GM19099 (cell line): Measurements from ENCODE around the gene CBX2.

ENCODE experiments used
- POLR2A ChIP-seq: IDR thresholded peaks from 3 replicates; pipeline ENCODE4 v1.6.1; 2011; ENCODE audit warnings: low read depth; ENCODE audit not compliant: insufficient read length; ENCODE audit errors: extremely low read depth

The CBX2 gene

DNA sequence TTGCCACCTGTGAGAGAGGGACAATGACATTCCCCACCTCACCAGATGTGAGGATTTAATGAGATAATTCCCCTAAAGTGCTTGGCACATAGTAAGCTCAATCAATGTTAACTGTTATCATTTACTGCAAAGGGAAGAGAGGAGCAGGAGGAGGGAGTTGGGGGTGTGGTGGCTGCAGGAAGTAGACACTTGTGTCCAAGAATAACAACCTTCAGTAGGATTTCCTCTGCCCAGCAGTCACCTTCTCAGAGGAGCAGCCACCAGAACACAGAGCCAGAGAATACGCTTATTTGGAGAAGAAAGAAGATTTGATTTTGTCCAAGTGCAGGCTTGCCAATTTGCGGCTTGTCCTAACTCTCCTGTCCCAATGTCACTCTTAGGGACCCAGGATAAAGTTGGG lies 51.1 kb downstream of the CBX2 start:
- TF ChIP-seq POLR2A = no peak

DNA sequence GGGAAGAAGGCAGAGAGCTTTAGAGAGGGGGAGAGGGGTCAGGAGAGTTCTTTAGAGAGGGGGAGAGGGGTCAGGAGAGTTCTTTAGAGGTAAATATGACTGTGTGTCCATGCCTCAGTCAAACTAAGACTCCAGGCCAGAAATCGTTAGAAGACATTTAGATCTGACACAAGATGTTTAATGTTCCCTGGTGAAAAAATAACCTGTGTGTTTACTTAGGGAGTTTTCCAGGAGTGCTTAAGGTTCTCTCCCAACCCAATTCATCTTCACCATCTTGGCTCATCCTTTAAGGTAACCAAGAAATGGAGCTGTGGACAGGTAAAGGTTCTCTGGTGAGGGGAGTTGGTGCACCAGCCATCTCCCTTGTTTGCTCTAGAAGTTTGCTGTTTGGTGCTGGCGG lies 51.5 kb downstream of the CBX2 start:
- no peak for TF ChIP-seq POLR2A

DNA sequence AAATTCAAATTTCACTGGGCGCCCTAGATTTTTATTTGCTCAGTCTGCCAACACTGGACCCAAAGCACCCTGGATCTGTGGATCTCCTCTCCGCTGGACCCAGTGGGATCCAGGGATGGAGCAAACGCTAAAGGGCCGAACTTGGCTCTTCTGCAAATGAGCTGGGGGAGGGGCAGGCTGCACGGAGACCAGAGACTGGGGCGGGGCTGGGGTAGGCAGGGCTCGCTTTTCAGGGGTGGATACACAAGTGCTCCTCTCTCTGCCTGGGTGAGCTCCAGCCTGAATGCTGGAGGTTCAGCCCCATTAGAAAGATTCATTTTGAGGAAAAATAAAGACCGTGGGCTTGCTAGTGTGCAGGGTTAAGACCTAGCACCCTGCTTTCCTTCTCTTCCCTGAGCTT lies 52.4 kb downstream of the CBX2 start:
- TF ChIP-seq POLR2A = no peak

DNA sequence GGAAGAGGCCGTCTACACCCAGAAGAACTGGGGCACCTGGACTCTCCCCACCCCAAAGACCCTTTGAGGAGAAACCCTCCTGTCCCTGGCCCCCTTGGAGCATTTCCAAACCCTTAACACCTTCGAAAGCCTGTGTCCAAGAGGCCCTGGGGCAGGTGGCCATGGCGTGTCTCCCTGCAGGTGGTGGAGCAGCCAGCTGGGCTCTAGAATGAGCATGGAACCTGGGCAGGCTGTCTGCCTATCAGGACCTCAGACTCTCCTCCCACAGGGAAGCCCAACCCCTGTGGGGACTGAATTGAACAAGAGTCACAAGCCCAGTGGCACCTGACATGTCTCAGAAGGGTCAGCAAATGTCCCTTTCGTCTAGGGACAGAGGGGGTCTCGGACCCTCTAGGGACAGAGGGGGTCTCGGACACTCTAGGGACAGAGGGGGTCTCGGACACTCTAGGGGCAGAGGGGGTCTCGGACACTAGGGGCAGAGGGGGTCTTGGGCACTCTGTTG lies 52.9 kb downstream of the CBX2 start:
- no peak for TF ChIP-seq POLR2A

DNA sequence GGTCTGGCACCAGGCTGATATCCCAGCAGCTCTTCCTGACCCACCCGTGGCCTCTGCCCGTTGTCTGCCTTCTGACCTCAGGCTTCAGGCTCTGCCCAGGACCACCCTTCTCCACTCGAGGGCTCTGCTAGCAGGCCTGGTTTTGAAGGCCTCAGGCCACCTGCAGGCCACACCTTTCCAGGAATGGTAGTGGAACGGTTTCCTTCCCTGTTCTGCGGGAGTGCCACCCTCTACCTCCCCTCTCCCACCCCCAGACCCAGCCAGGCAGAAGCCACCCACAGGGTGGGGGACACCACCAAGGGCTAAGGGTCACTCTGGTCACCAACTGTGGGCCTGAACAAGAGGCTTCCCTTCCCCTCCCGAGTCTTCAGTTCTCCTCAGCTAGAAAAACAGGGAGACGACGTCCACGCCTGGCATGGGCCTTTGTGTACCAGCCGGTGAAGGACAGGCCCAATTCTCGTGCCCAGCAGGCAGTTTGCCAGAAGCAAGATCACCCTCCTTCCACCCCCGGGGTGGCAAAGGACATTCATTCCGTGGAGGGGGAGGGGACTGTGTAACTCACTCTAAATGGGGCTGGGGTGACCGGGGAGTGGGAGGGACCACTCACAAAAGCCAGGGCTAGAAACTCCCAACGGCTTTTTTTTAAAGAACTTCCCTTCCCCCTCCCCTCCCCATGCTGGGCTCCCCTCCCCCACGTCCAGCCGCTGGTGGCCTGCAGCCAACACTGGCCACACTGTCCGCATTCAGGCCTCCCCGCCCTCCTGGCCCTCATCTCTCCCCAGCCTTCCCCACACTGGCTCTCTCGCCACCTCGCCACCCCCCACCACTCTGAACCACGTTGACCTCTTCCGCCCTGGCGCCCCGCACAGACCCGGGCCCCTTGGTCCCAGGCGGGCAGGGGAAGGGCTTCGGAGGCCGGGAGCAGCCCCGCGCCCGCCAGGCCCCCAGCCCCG lies 53.6 kb downstream of the CBX2 start:
- no peak for TF ChIP-seq POLR2A

DNA sequence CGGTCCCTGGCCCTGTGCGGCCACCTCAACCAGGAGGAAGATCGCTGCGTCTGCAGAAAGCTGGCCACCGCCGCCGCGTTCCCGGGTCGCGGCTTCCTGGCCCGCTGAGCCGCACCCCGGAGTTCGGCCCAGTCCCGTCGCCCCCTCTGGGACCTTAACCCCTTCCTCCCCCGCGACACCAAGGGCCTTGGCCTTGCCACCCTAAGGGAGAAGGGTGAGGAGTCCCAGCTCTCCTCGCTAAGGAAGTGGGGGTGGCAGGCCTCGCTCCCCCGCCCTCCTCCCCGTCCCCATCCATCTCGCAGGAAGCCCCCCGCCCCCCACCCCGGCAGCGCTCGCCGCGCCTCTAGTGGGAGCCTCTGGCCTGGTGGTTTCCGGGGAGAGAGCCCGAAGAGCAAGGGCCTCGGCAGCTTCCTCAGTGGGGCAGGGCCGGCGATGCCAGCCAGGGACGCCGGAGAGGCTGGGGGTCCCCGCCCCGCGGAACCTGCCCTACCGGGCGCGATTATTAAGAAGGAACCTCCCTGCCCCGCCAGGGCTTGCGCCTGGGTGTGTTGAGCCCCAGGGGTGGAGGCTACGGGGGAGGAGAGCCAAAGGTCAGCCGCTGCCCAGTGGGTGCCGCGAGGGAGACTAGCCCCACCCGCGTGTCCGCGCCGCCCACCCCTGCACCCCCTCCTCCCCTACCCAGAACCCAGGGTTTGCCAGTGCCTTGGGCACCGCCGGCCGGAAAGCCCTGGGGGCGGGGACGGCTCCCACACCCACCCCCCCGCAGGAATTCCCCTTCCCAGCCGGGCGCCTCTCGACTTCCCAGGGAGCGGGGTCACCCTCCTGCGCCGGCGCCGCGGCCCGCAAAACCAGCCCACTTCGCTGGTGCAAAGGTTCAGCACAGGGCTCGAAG lies 54.5 kb downstream of the CBX2 start:
- TF ChIP-seq POLR2A = no peak

DNA sequence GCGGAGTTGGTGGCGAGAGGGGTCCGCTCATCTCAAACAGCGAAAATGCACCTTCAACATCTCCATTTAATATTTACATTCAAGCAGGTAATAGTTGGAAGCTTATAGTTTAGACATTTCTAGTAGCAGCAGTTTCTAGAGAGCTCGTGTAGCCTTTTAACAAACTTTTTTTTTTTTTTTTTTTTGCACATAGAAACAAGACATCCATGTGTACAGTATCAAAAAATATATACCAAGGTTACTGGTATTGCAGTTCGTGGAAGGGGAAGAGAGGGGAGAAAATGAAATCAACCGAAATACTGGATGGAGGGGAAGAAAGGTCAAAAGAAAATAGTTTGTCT lies 55.1 kb downstream of the CBX2 start:
- TF ChIP-seq POLR2A = no peak

DNA sequence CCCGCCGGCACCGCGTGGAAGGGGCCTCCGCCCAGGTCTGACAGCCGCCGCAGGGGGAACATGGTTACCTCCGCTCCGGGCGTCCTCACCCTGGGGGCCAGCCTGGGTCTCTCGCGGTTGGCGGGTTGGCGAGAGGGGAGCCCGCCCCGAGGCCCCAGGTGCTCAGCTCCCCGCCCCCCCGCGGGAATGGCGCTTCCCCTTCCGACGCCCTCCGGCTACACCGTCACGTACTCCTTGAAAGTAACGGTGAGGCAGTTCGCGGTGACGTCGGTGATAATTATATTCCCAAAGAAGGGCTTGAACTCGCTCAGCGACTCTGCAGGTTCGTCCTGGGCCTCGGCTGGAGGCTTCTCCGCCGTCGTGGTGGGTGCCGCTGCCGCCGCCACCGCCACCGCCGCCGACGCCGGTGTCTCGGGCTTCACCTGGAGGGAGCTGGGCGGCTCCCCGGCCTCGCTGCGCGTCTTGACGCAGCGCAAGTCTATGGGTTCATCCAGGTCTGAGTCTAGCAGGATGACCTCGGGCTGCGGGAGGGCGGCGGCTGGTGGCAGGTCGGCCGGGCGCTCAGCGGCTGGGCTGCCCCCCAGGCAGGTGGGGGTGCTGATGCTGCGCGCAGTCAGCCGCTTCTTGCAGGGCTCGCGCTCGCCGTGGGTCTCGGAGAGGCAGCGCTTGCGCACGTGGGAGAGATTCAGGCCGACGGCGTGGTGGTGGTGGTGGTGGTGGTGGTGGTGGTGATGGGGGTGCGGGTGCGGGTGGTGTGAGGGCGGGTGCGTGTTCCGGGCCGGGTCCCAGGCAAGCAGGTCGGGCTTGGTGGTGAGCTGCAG lies 56.0 kb downstream of the CBX2 start:
- no peak for TF ChIP-seq POLR2A

DNA sequence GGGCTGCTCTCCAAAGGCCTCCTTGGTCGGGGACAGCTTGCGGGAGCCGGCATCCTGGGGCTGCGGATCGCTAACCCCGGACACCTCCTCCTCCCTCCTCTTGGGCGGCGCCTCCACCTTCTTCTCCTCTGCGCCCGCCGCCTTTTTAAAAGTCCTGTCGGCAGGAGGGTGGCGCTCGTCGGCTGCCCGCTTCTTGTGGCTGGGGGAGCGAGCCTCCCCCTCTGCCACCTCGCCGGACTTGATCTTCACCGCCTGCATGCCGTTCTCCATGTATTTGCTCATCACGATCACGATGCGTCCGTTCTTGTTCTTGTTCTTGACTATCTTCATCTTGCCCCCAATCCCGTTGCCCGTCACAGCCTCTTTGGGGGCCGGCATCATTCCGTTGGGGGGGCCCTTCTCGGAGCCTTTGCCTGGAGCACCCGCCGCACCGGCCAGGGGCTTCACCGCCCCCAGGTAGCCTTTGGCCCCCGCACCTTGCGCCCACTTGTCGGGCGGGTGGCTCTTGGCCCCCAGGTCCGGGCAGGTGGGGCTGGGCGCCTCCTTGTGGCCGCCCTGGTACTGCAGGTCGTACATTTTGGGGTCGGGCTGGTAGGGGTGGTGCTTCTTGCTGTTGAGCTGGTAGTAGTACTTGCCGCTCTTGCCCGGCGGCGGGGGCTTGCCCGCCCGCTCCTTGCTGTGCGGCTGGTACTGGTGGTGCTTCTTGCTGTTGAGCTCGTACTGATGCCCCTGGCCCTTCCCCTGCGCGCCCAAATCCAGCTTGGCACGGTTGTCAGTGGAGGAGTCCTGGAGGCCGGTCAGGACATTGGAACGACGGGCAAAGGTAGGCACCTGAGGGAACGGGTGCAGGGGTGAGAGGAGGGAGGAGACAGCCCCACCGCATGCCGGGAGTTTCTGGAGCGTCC lies 56.9 kb downstream of the CBX2 start:
- TF ChIP-seq POLR2A = no peak

DNA sequence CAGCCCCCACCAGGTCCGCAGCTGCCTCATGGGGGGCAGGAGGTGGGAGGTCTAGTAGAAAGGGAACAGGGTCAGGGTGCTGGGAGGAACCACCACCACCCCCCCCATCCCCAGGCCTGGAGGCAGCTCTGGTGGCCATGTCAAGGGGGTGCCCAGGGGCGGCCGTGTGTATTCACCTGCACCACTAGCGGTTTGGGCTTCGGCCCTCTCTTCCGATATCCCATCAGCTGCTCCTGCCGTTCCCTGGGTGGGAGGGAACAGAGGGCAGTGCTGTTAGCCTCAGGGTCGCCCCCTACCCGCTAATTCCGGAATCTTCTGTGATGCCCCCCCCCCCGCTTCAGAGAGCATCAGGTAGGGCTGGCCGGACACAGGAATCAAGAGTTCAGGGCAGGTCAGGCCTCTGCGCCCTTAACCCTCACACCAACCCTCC lies 57.5 kb downstream of the CBX2 start:
- no peak for TF ChIP-seq POLR2A

DNA sequence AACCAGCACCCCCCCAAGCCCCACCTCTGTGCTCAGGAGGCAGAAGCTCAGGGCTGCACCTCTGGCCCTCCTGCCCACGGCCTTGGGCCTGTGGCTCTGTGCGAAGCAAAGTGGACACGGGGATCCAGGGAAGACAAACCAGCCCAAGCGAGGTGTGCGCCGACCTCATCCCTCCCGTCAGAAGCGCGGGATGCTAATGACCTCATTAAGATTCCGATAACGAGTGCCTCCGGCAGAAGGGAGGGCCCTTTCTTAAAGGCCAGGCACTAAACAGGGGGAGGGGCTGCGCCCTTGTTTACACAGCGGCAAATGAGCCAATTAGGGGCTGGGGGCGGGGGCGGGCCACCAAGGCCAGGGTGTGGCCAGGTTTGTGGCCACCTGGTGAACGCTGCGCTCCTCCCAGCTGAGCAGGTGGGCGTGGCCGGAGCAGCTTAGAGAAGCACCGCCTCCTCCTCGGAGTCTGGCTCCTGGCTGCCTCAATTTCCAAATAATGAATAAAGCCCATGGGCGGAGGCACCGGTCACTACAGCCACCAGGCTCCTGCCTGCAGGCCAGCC lies 58.1 kb downstream of the CBX2 start:
- TF ChIP-seq POLR2A = no peak

DNA sequence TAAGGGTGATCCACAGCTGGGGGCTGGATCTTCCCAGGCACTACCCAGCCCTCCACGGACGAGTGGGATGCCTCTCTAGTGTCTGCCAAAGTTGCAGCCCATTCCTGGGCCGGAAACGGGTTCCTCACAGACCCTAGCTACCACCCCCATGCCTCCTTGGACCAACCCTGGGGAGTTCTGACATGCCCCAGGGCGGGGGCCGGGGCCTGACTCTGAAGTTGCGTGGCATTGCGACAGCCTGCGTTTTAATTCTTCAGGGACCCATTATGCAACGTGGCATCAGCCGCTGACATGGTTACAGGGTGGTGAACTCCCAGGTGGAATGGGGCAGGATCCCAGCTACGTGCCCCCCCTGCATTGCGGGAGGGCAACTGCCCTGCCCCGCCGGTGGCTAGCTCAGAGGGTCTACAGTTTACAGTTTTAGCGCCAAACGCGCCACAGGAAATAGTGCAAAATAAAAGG lies 58.6 kb downstream of the CBX2 start:
- TF ChIP-seq POLR2A = no peak
